Activated naive CD4-positive, alpha-beta T cell treated with anti-CD3 and anti-CD28 coated beads for 36 hours (primary cell): Measurements from ENCODE around the gene RNF145. TPM values are rescaled to one million over a fixed set of nuclear protein-coding genes. Genes with fewer than 3 reads are reported as not detected.

Experiments used
- CTCF ChIA-PET: fragments of 350-600 bp; sonication (Branson Sonifier 250); formaldehyde crosslinking; loops from one replicate; lab custom pipeline; 2021; ENCODE audit warnings: antibody characterized with exemption; lab: Charles Lee
- DNase-seq: peaks from one replicate; pipeline ENCODE4 v3.0.0-alpha.2; 2020
- H3K27ac Mint-ChIP-seq: one replicate; pipeline ENCODE4 v1.8.0; 2021; ENCODE audit warnings: mild to moderate bottlenecking, mixed read lengths
- H3K27me3 Mint-ChIP-seq: one replicate; pipeline ENCODE4 v1.8.0; 2021; ENCODE audit warnings: low read depth, mixed read lengths
- H3K36me3 Mint-ChIP-seq: one replicate; pipeline ENCODE4 v1.8.0; 2021; ENCODE audit warnings: low read depth, mixed read lengths
- H3K4me1 Mint-ChIP-seq: one replicate; pipeline ENCODE4 v1.8.0; 2021; ENCODE audit warnings: low read depth, mixed read lengths
- H3K4me3 Mint-ChIP-seq: one replicate; pipeline ENCODE4 v1.8.0; 2021; ENCODE audit warnings: mild to moderate bottlenecking, moderate library complexity, mixed read lengths
- H3K9me3 Mint-ChIP-seq: one replicate; pipeline ENCODE4 v1.8.0; 2021; ENCODE audit warnings: mixed read lengths
- intact Hi-C: fragments of 100-400 bp; cut with micrococcal nuclease; formaldehyde crosslinking; loops from one replicate; pipeline ENCODE4 v1.15.1; 2023
- total RNA-seq, 2 experiments: library from RNA; stranded (reverse); gene quantifications; one replicate each; pipeline ENCODE4 v1.2.3, GENCODE V29; 2021

The RNF145 gene
- total RNA-seq, 2 experiments from 2014 or later, result 70.0 to 75.3 TPM

- H3K36me3 Mint-ChIP-seq, result peaks cover 34% of the 10 kb centered on the region
- CTCF ChIA-PET, result interaction anchor here (1.4 to 2.4 kb wide), 2 partner anchors 49 to 56 kb away, joined by 3 to 16 read pairs; no protein-coding TSS in a partner anchor
- no peaks in the 10 kb centered on the region for H3K27me3 Mint-ChIP-seq
- H3K9me3 Mint-ChIP-seq, result no peaks in the 10 kb centered on the region
- intact Hi-C loops, result loop anchor here (1.0 to 10.0 kb wide), 5 partner anchors 8 to 1992 kb away; partner anchors contain the start of genes CLINT1 and SLU7
- peak overlapping the region; percentile 99 for H3K27ac Mint-ChIP-seq
- no peak for DNase-seq
- H3K4me1 Mint-ChIP-seq, result peaks cover 56% of the 10 kb centered on the region
- peak overlapping the region; percentile 97 for H3K4me3 Mint-ChIP-seq
Observed at GRCh38 chr5:159206368-159206767, 3.0 kb downstream of the RNF145 start.

GRCh38 chr5:159203351-159203750, 6.0 kb downstream of the RNF145 start:
- no peaks in the 10 kb centered on the region for H3K9me3 Mint-ChIP-seq
- intact Hi-C loops, result loop anchor here (10.0 kb wide), 3 partner anchors 1211 to 1989 kb away; partner anchors contain the start of genes CLINT1 and SLU7
- peaks cover 66% of the 10 kb centered on the region for H3K4me1 Mint-ChIP-seq
- no peaks in the 10 kb centered on the region for H3K27me3 Mint-ChIP-seq
- DNase-seq, result no peak
- H3K4me3 Mint-ChIP-seq, result no peak overlapping the region
- CTCF ChIA-PET, result interaction anchor here (0.7 kb wide), 1 partner anchor 46 kb away, joined by 5 read pairs; no protein-coding TSS in a partner anchor
- H3K27ac Mint-ChIP-seq, result peak overlapping the region; percentile 73
- peaks cover 45% of the 10 kb centered on the region for H3K36me3 Mint-ChIP-seq

GRCh38 chr5:159202151-159202550, 7.2 kb downstream of the RNF145 start:
- Mint-ChIP-seq H3K9me3 (no peaks in the 10 kb centered on the region), H3K4me1 (peaks cover 75% of the 10 kb centered on the region), H3K36me3 (peaks cover 38% of the 10 kb centered on the region), H3K4me3 (no peak overlapping the region), H3K27me3 (no peaks in the 10 kb centered on the region), H3K27ac (no peak overlapping the region)
- DNase-seq, result no peak
- intact Hi-C loops, result loop anchor here (10.0 kb wide), 3 partner anchors 1213 to 1987 kb away; partner anchors contain the start of genes CLINT1 and SLU7
- CTCF ChIA-PET, result interaction anchor here (0.7 to 0.9 kb wide), 2 partner anchors 45 to 79 kb away, joined by 3 read pairs; no protein-coding TSS in a partner anchor

GRCh38 chr5:159199780-159200179, 9.6 kb downstream of the RNF145 start:
- Mint-ChIP-seq H3K4me1 (peaks cover 85% of the 10 kb centered on the region), H3K36me3 (peaks cover 47% of the 10 kb centered on the region), H3K27ac (peak overlapping the region; percentile 43)

GRCh38 chr5:159199225-159199624, 10.1 kb downstream of the RNF145 start:
- Mint-ChIP-seq H3K27ac (peak overlapping the region; percentile 43), H3K4me1 (peaks cover 82% of the 10 kb centered on the region), H3K36me3 (peaks cover 50% of the 10 kb centered on the region), H3K9me3 (no peaks in the 10 kb centered on the region), H3K4me3 (no peak overlapping the region), H3K27me3 (no peaks in the 10 kb centered on the region)
- no peak for DNase-seq
- CTCF ChIA-PET, result interaction anchor here (1.4 to 4.1 kb wide), 2 partner anchors 13 to 43 kb away, joined by 3 to 19 read pairs; no protein-coding TSS in a partner anchor
- intact Hi-C loops, result no loop called here

More at GRCh38 chr5:159199780-159200179, 9.6 kb downstream of the RNF145 start:
- CTCF ChIA-PET, result interaction anchor here (1.4 to 4.1 kb wide), 2 partner anchors 14 to 43 kb away, joined by 3 to 19 read pairs; no protein-coding TSS in a partner anchor
- intact Hi-C loops, result loop anchor here (10.0 kb wide), 3 partner anchors 1215 to 1985 kb away; partner anchors contain the start of genes CLINT1 and SLU7
- DNase-seq, result no peak
- H3K4me3 Mint-ChIP-seq, result no peak overlapping the region
- no peaks in the 10 kb centered on the region for H3K27me3 Mint-ChIP-seq
- no peaks in the 10 kb centered on the region for H3K9me3 Mint-ChIP-seq

- DNase-seq, result no peak
- Mint-ChIP-seq H3K4me3 (no peak overlapping the region), H3K36me3 (peaks cover 54% of the 10 kb centered on the region), H3K4me1 (peaks cover 74% of the 10 kb centered on the region), H3K27ac (peak overlapping the region; percentile 55), H3K9me3 (no peaks in the 10 kb centered on the region), H3K27me3 (no peaks in the 10 kb centered on the region)
- intact Hi-C loops, result loop anchor here (1.0 kb wide), 1 partner anchor 8 kb away; no protein-coding TSS in a partner anchor
- CTCF ChIA-PET, result interaction anchor here (0.6 to 4.1 kb wide), 5 partner anchors 13 to 119 kb away, joined by 3 to 19 read pairs (median 5); no protein-coding TSS in a partner anchor
Observed at GRCh38 chr5:159198063-159199036, 11.0 kb downstream of the RNF145 start.

- no peak for DNase-seq
- intact Hi-C loops, result no loop called here
- no peak overlapping the region for H3K4me3 Mint-ChIP-seq
- no peaks in the 10 kb centered on the region for H3K27me3 Mint-ChIP-seq
- CTCF ChIA-PET, result interaction anchor here (1.4 kb wide), 1 partner anchor 10 kb away, joined by 3 read pairs; no protein-coding TSS in a partner anchor
- H3K36me3 Mint-ChIP-seq, result peaks cover 52% of the 10 kb centered on the region
- H3K9me3 Mint-ChIP-seq, result no peaks in the 10 kb centered on the region
- peak overlapping the region; percentile 13 for H3K27ac Mint-ChIP-seq
- H3K4me1 Mint-ChIP-seq, result peaks cover 69% of the 10 kb centered on the region
Observed at GRCh38 chr5:159195775-159196174, 13.6 kb downstream of the RNF145 start.

- Mint-ChIP-seq H3K9me3 (no peaks in the 10 kb centered on the region), H3K4me3 (no peak overlapping the region), H3K4me1 (peaks cover 54% of the 10 kb centered on the region), H3K27ac (no peak overlapping the region), H3K27me3 (no peaks in the 10 kb centered on the region), H3K36me3 (peaks cover 40% of the 10 kb centered on the region)
- intact Hi-C loops, result no loop called here
- DNase-seq, result no peak
- CTCF ChIA-PET, result interaction anchor here (0.6 to 1.1 kb wide), 5 partner anchors 27 to 127 kb away, joined by 3 to 5 read pairs (median 4); no protein-coding TSS in a partner anchor
Observed at GRCh38 chr5:159190170-159190569, 19.2 kb downstream of the RNF145 start.

GRCh38 chr5:159189310-159189709, 20.0 kb downstream of the RNF145 start:
- CTCF ChIA-PET, result no interaction called here
- intact Hi-C loops, result no loop called here

GRCh38 chr5:159187719-159188118, 21.6 kb downstream of the RNF145 start:
- no peaks in the 10 kb centered on the region for H3K27me3 Mint-ChIP-seq
- peaks cover 27% of the 10 kb centered on the region for H3K36me3 Mint-ChIP-seq
- no peak overlapping the region for H3K4me3 Mint-ChIP-seq
- CTCF ChIA-PET, result no interaction called here
- no peak for DNase-seq
- no peaks in the 10 kb centered on the region for H3K9me3 Mint-ChIP-seq
- H3K4me1 Mint-ChIP-seq, result peaks cover 61% of the 10 kb centered on the region
- intact Hi-C loops, result no loop called here
- H3K27ac Mint-ChIP-seq, result peak overlapping the region; percentile 62

More at GRCh38 chr5:159189310-159189709, 20.0 kb downstream of the RNF145 start:
- Mint-ChIP-seq H3K4me3 (no peak overlapping the region), H3K27ac (no peak overlapping the region), H3K9me3 (no peaks in the 10 kb centered on the region), H3K27me3 (no peaks in the 10 kb centered on the region), H3K36me3 (peaks cover 36% of the 10 kb centered on the region), H3K4me1 (peaks cover 54% of the 10 kb centered on the region)
- DNase-seq, result no peak

GRCh38 chr5:159186319-159186718, 23.0 kb downstream of the RNF145 start:
- Mint-ChIP-seq H3K27ac (peak overlapping the region; percentile 84), H3K4me1 (peaks cover 67% of the 10 kb centered on the region), H3K9me3 (no peaks in the 10 kb centered on the region), H3K36me3 (peaks cover 24% of the 10 kb centered on the region), H3K27me3 (no peaks in the 10 kb centered on the region), H3K4me3 (no peak overlapping the region)
- intact Hi-C loops, result no loop called here
- no peak for DNase-seq
- CTCF ChIA-PET, result interaction anchor here (1.0 to 2.8 kb wide), 4 partner anchors 10 to 29 kb away, joined by 3 to 13 read pairs (median 4); no protein-coding TSS in a partner anchor
